ENCODE data around the gene KLK3.

The KLK3 gene

DNA sequence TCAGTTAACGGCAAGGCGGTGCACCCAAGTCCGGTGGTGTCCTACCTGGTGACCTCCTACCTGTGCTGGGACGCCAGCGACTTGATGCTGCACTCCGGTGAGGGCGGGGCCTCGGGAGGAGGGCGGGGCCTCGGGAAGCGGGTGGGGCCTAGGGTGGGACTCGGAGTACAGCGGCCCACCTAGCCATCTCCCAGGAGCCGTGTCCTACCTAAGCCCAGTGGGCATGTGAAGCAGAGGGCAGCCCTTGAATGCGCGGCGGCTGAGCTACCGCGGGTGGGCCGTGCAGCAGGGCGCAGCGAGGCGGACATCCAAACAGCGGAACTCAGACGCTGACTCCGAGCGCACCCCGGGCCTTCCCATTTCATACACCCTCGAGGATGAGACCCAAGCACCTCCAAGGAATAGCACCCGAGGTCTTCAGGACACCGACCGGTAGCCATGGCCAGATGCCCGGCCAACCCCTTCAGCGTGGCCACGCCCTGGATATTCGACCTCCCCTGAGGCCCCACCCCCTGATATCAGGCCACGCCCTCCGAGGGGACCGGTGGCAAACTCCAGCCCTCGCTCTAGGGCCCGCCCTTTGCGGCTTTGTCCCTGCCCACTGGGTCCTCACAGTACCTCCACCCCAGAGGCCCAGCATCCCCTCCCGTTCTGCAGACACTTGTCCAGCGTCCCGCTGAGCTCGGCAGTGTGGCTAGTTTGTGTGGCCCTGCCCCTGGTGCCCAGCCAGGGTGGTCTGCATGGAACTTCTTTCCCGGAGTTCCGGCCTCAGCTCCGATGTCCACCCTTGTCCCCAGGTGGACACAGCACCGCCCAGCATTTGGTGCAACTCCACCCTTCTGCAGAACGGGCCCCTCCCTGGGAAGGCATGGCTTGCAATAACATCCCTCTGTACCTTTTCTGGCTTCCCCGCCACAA, 36.5 kb upstream of the KLK3 start:
- no peak for DNase-seq (ENCODE audit: extremely low read depth, low read depth)
- peak overlapping the region; percentile 36 for H3K4me3 ChIP-seq (replicated peaks; ENCODE audit: low read depth, low read length)
- TF ChIP-seq, protein P1, sequence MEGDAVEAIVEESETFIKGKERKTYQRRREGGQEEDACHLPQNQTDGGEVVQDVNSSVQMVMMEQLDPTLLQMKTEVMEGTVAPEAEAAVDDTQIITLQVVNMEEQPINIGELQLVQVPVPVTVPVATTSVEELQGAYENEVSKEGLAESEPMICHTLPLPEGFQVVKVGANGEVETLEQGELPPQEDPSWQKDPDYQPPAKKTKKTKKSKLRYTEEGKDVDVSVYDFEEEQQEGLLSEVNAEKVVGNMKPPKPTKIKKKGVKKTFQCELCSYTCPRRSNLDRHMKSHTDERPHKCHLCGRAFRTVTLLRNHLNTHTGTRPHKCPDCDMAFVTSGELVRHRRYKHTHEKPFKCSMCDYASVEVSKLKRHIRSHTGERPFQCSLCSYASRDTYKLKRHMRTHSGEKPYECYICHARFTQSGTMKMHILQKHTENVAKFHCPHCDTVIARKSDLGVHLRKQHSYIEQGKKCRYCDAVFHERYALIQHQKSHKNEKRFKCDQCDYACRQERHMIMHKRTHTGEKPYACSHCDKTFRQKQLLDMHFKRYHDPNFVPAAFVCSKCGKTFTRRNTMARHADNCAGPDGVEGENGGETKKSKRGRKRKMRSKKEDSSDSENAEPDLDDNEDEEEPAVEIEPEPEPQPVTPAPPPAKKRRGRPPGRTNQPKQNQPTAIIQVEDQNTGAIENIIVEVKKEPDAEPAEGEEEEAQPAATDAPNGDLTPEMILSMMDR (IDR thresholded peaks at IDR 0.05; ENCODE audit: low read depth, low read length, missing control alignments) = no peak

DNA sequence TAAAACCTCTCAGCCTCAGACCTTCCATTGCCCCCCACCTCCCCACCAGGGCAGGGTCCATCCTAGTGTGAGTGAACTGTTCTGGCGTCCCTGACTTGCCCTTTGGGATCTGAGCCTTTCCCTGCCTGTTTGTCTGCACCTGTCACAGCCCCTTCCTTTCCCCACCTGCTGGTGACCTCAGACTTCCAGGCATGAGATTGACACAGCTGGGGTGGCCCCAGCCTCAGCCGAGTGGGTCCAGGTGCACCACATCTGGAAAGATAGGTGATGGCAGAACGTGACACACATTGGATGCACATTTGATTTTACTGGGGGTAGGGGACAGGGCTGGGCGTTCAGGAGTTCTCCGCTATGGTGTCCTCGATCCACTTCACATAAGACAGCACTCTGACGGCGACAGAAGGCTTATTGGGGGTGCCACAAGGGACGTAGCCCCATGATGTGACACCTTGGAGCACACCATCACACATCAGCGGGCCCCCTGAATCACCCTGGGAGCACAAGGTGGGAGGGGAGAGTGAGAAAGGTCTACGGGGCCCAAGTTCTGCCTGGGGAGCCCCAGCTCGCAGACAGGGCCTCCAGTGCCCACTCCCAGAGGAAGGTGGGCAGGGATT, 35.7 kb upstream of the KLK3 start:
- DNase-seq (ENCODE audit: extremely low read depth, low read depth) = no peak
- H3K4me3 ChIP-seq (replicated peaks; ENCODE audit: low read depth, low read length) = no peak overlapping the region
- TF ChIP-seq, protein P1 (IDR thresholded peaks at IDR 0.05; ENCODE audit: low read depth, low read length, missing control alignments) = no peak

DNA sequence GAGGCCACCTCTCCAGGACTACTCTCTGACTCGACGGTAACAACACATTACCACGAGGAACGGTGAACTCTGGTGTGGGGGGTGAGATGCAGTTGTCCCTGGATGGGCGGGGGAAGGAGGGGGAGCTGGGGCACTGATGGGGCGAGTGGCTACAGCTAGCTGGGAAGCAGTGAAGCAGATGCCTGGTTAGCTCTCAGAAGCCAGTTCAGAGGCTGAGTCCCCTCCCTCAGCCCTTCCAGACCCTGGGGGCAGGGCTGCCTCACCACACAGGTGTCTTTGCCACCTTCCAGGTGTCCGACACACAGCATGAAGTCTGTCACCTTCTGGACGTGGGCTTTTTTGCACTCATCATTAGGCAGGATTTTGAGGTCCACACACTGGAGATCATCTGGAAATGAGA, 35.1 kb upstream of the KLK3 start:
- no peak overlapping the region for H3K4me3 ChIP-seq (replicated peaks; ENCODE audit: low read depth, low read length)

DNA sequence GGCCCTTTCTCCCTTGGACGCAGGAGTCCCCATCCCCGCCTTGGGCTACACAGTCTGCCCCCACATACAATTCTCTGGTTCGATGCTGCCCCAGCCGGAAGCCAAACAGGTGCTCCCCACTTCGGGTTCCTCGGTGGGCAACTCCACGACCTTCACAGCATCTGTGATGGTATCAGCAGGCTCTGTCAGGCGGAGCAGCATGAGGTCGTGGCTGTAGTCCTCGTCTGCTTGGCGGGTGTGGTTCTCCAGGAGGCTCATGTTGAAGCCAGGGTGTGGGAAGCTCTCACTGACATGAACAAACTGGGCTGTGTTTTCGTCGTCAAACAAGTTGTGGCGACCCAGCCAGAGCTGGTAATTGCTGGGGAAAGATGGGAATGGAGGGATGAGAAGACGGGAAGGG, 34.6 kb upstream of the KLK3 start:
- DNase-seq (ENCODE audit: extremely low read depth, low read depth) = no peak
- TF ChIP-seq, protein P1 (IDR thresholded peaks at IDR 0.05; ENCODE audit: low read depth, low read length, missing control alignments) = no peak
- no peak overlapping the region for H3K4me3 ChIP-seq (replicated peaks; ENCODE audit: low read depth, low read length)

More for the DNA sequence above, 35.1 kb upstream of the KLK3 start:
- DNase-seq (ENCODE audit: extremely low read depth, low read depth) = no peak
- TF ChIP-seq, protein P1 (IDR thresholded peaks at IDR 0.05; ENCODE audit: low read depth, low read length, missing control alignments) = no peak

DNA sequence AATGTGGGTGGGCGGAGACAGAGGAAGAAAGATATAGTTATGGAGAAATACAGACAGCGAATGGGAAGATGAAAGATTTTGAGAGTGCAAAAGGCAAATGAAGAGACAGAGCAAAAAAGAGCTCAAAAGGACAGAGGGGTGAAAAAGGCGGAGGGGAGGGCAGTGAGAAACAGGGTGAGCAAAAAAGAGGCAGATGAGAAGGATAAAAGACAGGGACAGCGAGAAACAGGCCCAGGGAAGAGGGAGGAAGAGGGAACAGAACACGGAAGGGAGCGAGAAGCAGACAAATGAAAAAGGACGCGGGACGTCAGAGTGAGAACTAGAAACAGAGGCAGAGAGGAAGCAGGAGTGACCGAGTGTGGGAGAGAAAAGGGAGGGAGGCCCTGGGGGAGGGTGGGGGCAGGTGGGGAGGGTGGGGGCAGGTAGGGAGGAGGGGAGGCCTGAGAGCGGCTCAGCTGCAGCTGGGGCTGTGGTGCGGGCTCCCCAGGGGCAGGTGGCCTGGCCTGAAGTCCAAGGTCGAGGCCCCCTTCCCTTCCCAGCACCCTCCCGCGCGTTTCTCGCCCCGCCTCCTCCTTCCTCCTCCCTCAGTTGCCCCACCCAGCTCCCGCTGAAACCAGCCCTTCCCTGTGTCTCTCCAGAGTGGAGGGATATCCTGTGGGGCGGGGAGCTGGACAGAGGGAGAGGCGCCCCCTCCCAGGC, 34.0 kb upstream of the KLK3 start:
- TF ChIP-seq, protein P1 (IDR thresholded peaks at IDR 0.05; ENCODE audit: low read depth, low read length, missing control alignments) = no peak
- no peak for DNase-seq (ENCODE audit: extremely low read depth, low read depth)
- H3K4me3 ChIP-seq (replicated peaks; ENCODE audit: low read depth, low read length) = no peak overlapping the region

DNA sequence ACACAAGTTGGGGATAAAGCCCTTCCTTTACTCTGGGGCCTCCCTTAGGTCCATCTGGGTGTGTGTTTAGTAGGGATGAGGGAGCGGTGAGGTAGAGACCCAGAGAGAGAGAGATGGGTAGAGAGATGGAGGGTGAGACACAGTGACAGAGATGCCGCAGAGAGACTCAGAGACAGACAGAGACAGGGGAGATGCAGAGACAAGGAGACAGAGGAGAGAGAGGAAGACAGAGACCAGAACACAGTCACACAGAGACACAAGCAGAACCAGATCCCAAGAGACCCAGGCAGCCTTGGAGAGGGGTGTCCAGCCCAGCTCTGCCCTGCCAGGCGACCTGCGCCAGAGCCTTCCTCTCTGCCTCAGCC, 33.5 kb upstream of the KLK3 start:
- no peak overlapping the region for H3K4me3 ChIP-seq (replicated peaks; ENCODE audit: low read depth, low read length)
- TF ChIP-seq, protein P1 (IDR thresholded peaks at IDR 0.05; ENCODE audit: low read depth, low read length, missing control alignments) = no peak
- DNase-seq (ENCODE audit: extremely low read depth, low read depth) = no peak
